ENCODE data around the gene TENM4.

TENM4 gene

GRCh38 chr11:78722786-78723185 is 718.0 kb downstream of the TENM4 start:
- DNase-seq (ENCODE audit: low read depth): no peak
- H3K4me3 ChIP-seq (ENCODE audit: control insufficient read depth, low read depth, low read length): no peak overlapping the region
- TF ChIP-seq CTCF (IDR thresholded peaks at IDR 0.05; ENCODE audit: control insufficient read depth, insufficient read depth, low read depth, low read length, missing control alignments): no peak

- DNase-seq (ENCODE audit: low read depth): no peak
- H3K4me3 ChIP-seq (ENCODE audit: control insufficient read depth, low read depth, low read length): no peak overlapping the region
- no peak for TF ChIP-seq CTCF (IDR thresholded peaks at IDR 0.05; ENCODE audit: control insufficient read depth, insufficient read depth, low read depth, low read length, missing control alignments)
Observed at GRCh38 chr11:78720281-78720989, 720.4 kb downstream of the TENM4 start.

- no peak overlapping the region for H3K4me3 ChIP-seq (ENCODE audit: control insufficient read depth, low read depth, low read length)
- no peak for DNase-seq (ENCODE audit: low read depth)
- TF ChIP-seq CTCF (IDR thresholded peaks at IDR 0.05; ENCODE audit: control insufficient read depth, insufficient read depth, low read depth, low read length, missing control alignments): no peak
Observed at GRCh38 chr11:78717041-78717440, 723.8 kb downstream of the TENM4 start.

GRCh38 chr11:78715639-78716311 is 725.1 kb downstream of the TENM4 start:
- no peak overlapping the region for H3K4me3 ChIP-seq (ENCODE audit: control insufficient read depth, low read depth, low read length)
- peak; percentile 79 for TF ChIP-seq CTCF (IDR thresholded peaks at IDR 0.05; ENCODE audit: control insufficient read depth, insufficient read depth, low read depth, low read length, missing control alignments)
- DNase-seq (ENCODE audit: low read depth): no peak

- no peak overlapping the region for H3K4me3 ChIP-seq (ENCODE audit: control insufficient read depth, low read depth, low read length)
- no peak for TF ChIP-seq CTCF (IDR thresholded peaks at IDR 0.05; ENCODE audit: control insufficient read depth, insufficient read depth, low read depth, low read length, missing control alignments)
- DNase-seq (ENCODE audit: low read depth): no peak
Observed at GRCh38 chr11:78714539-78714938, 726.3 kb downstream of the TENM4 start.

GRCh38 chr11:78711735-78712134 is 729.1 kb downstream of the TENM4 start:
- no peak for TF ChIP-seq CTCF (IDR thresholded peaks at IDR 0.05; ENCODE audit: control insufficient read depth, insufficient read depth, low read depth, low read length, missing control alignments)
- no peak for DNase-seq (ENCODE audit: low read depth)
- no peak overlapping the region for H3K4me3 ChIP-seq (ENCODE audit: control insufficient read depth, low read depth, low read length)
